ENCODE results near the gene DOLPP1. TPM values are rescaled to one million over a fixed set of nuclear protein-coding genes. Genes with fewer than 3 reads are reported as not detected.

Gene DOLPP1
- total and polyA plus RNA-seq, 4 donors, result 14.9 to 31.4 (median 20.5) TPM

DNA sequence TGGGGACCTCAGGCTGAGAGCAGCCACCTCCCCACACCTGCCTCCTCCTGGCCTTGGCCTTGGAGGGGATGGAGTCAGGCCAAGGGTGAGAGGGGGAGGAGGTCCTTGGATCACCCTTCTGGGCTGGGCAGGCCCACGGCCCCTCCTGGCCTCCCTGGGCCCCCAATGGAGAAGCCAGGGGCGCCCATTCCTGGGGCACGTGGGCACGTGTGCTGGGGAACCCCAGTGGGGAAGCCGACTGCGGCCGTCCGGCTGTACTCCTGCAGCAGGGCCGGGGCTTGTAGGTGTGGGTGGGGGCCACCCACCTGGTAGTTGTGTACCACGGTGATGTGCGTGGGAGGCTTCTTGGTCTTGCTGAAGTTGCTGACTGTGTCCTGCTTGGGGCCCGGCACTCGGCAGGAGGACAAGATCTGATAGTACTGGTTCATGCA, 21.2 kb downstream of the DOLPP1 start:
- H3K9me3 ChIP-seq (ENCODE audit: control insufficient read depth, insufficient read depth, low read length), result no peaks in the 10 kb centered on the region
- WGBS (ENCODE audit: insufficient coverage), result 97% methylated on average over 13 of the region's 13 CpGs

DNA sequence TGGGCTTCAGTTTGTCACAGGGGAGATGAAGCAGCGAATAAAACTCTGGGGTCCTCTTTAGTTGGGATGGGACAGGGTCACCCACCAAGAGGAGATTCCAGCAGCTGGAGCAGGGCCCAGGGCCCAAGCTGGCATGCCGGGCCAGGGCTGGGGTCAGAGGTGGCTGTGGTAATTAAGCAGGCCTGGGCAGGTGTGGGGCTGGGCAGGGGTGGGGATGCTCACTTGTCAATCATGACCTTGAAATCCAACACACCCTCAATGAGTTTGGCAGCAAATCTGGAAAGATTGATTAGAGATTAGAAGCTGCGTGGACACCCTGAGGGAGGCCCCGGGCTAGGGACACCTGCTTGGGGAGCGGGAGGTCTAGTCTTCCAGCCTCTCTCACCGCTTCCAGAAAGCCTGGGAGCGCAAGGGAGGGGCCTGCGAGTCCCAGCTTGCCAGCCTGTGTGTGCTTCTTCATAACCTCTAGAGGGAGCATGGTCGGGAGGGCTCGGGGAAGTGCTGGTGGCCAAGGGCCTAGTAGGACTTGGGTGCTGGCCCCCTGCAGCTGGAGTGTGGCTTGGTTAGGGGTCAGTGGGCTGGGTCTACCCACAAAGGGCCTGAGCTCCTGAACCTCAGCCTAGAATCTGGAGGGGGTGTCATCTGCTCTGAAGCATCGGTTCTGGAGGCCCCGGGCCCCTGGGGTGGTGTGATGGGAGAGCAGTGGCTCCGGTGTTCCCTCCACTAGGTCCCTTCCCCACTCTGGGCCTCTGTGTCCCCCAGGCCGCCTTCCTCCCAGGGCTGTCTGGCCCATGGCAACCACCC, 22.1 kb downstream of the DOLPP1 start:
- Histone ChIP-seq H3K36me3 (ENCODE audit: control insufficient read depth, insufficient read depth, low read length) (peaks cover 74% of the 10 kb centered on the region), H3K4me1 (ENCODE audit: control insufficient read depth, insufficient read depth, low read length) (peaks cover 4% of the 10 kb centered on the region), H3K27me3 (ENCODE audit: control insufficient read depth, insufficient read depth, low read length) (no peaks in the 10 kb centered on the region), H3K27ac (ENCODE audit: low read depth, low read length) (no peak overlapping the region), H3K4me3 (ENCODE audit: low read depth, low read length) (no peak overlapping the region), H3K9me3 (ENCODE audit: control insufficient read depth, insufficient read depth, low read length) (no peaks in the 10 kb centered on the region)
- DNase-seq (ENCODE audit: low read depth in 4 of 6, low spot score in 6 of 6), result peak in 1 of 6 donors; percentile 36
- 43% methylated on average over 11 of the region's 14 CpGs for WGBS (ENCODE audit: insufficient coverage)

More for the DNA sequence above, 21.2 kb downstream of the DOLPP1 start:
- peaks cover 4% of the 10 kb centered on the region for H3K4me1 ChIP-seq (ENCODE audit: control insufficient read depth, insufficient read depth, low read length)
- no peak for DNase-seq (ENCODE audit: low read depth in 4 of 6, low spot score in 6 of 6)
- no peaks in the 10 kb centered on the region for H3K27me3 ChIP-seq (ENCODE audit: control insufficient read depth, insufficient read depth, low read length)
- no peak overlapping the region for H3K27ac ChIP-seq (ENCODE audit: low read depth, low read length)
- no peak overlapping the region for H3K4me3 ChIP-seq (ENCODE audit: low read depth, low read length)
- peaks cover 73% of the 10 kb centered on the region for H3K36me3 ChIP-seq (ENCODE audit: control insufficient read depth, insufficient read depth, low read length)

DNA sequence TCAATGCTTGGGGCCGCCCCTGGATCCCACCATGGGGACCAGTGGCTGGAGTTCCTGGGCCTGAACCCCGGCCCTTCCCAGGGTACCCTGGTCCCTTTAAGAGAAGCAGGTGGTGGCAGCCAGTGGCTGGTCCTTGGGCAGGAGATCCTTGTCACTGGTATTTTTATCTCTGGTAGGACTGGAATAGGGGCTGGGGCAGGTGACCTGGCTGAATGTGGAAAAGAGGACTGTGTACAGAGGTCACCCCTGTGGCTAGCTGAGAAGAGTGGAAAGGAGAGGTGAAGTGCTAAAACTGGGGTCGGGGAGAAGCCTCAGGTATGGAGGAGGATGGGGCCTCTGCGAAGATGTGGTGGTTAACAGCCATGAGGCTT, 22.7 kb downstream of the DOLPP1 start:
- Histone ChIP-seq H3K27me3 (ENCODE audit: control insufficient read depth, insufficient read depth, low read length) (no peaks in the 10 kb centered on the region), H3K4me3 (ENCODE audit: low read depth, low read length) (no peak overlapping the region), H3K27ac (ENCODE audit: low read depth, low read length) (no peak overlapping the region), H3K36me3 (ENCODE audit: control insufficient read depth, insufficient read depth, low read length) (peaks cover 74% of the 10 kb centered on the region), H3K4me1 (ENCODE audit: control insufficient read depth, insufficient read depth, low read length) (peaks cover 9% of the 10 kb centered on the region), H3K9me3 (ENCODE audit: control insufficient read depth, insufficient read depth, low read length) (no peaks in the 10 kb centered on the region)
- no peak for DNase-seq (ENCODE audit: low read depth in 4 of 6, low spot score in 6 of 6)
- 90% methylated on average over 4 of the region's 4 CpGs for WGBS (ENCODE audit: insufficient coverage)

DNA sequence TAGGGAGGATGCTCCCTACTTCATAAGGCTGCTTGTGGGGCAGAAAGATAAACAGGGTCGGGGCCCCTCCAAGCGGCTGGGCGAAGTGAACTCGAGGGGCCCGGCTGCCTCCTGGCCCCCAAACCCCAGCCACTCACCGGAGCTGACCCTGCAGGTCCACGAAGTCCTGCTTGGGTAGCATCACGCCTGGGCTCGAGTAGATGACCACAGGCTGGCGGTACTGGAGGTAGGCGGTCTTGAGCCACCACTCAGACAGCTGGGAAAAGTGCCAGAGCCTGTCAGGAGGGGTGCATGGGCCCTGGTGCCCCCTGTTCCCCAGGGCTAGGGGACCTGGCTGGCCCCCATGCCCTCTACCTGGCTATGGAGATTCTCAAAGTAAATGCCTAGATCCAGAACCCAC, 23.1 kb downstream of the DOLPP1 start:
- DNase-seq (ENCODE audit: low read depth in 4 of 6, low spot score in 6 of 6), result no peak
- Histone ChIP-seq H3K9me3 (ENCODE audit: control insufficient read depth, insufficient read depth, low read length) (no peaks in the 10 kb centered on the region), H3K36me3 (ENCODE audit: control insufficient read depth, insufficient read depth, low read length) (peaks cover 76% of the 10 kb centered on the region), H3K27me3 (ENCODE audit: control insufficient read depth, insufficient read depth, low read length) (no peaks in the 10 kb centered on the region), H3K27ac (ENCODE audit: low read depth, low read length) (no peak overlapping the region), H3K4me1 (ENCODE audit: control insufficient read depth, insufficient read depth, low read length) (peaks cover 14% of the 10 kb centered on the region), H3K4me3 (ENCODE audit: low read depth, low read length) (no peak overlapping the region)
- WGBS (ENCODE audit: insufficient coverage), result 83% methylated on average over 11 of the region's 11 CpGs

DNA sequence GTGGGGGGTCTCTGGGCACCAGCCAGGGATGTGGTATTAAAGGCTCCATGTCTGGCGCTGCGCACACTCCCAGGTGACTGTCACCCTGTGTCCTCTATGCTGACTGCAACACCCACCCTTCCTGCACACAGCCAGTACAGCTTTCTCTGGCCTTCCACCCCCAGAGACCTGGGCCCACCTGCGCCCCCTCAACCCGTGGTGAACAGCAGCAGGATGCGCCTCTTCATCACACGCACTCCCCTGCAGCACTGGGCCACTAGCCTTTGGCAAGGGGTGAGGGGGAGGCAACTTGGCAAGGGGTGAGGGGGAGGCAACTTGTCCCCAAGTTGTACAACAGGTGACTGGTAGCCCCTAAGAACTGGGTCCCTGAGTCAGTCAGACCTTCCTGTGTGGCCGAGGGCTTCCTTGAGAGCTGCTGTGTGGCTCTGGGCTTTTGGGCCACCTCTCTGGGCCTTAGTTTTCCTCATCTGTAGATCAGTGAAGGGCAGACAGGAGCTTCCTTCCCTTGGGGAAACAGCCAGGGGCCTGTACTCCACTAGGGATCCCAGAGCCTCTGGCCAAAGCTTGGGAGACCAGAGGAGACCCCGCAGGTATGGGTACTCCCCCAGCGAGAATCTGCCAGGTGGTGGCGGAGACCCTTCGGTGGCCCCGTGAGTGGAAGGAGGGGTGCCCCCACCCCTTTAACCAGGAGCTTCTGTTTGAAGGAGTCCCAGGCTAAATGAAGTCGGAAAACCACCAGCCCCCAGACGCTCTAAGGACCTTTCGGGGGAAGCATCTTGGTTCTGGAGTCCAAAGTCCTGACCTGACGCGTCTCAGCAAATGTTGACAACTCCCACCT, 25.2 kb downstream of the DOLPP1 start:
- Histone ChIP-seq H3K9me3 (ENCODE audit: control insufficient read depth, insufficient read depth, low read length) (no peaks in the 10 kb centered on the region), H3K27ac (ENCODE audit: low read depth, low read length) (no peak overlapping the region), H3K4me3 (ENCODE audit: low read depth, low read length) (no peak overlapping the region), H3K36me3 (ENCODE audit: control insufficient read depth, insufficient read depth, low read length) (peaks cover 64% of the 10 kb centered on the region), H3K4me1 (ENCODE audit: control insufficient read depth, insufficient read depth, low read length) (peaks cover 24% of the 10 kb centered on the region), H3K27me3 (ENCODE audit: control insufficient read depth, insufficient read depth, low read length) (no peaks in the 10 kb centered on the region)
- WGBS (ENCODE audit: insufficient coverage), result 92% methylated on average over 12 of the region's 17 CpGs
- no peak for DNase-seq (ENCODE audit: low read depth in 4 of 6, low spot score in 6 of 6)

DNA sequence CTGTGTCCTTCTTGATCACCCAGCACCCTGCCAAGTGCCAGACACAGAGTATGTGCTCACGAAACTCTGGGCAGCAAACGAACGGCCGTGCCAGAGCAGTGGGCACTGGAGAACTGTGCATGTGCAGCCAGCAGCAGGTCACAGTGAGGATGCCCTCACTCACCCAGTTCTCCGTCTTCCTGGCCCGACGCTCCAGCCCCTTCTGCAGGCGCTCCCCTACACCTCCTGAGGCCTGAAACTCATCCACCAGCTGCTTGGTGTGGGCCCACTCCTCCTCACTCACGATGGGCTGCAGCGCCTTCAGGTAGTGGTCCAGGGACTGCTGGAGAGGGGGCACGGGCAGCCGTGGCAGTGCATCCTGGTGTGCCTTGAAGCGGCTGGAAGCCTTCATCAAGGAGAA, 26.7 kb downstream of the DOLPP1 start:
- no peak overlapping the region for H3K27ac ChIP-seq (ENCODE audit: low read depth, low read length)
- no peak for DNase-seq (ENCODE audit: low read depth in 4 of 6, low spot score in 6 of 6)
- H3K9me3 ChIP-seq (ENCODE audit: control insufficient read depth, insufficient read depth, low read length), result no peaks in the 10 kb centered on the region
- H3K36me3 ChIP-seq (ENCODE audit: control insufficient read depth, insufficient read depth, low read length), result peaks cover 56% of the 10 kb centered on the region
- peaks cover 30% of the 10 kb centered on the region for H3K4me1 ChIP-seq (ENCODE audit: control insufficient read depth, insufficient read depth, low read length)
- no peak overlapping the region for H3K4me3 ChIP-seq (ENCODE audit: low read depth, low read length)
- WGBS (ENCODE audit: insufficient coverage), result 91% methylated on average over 13 of the region's 13 CpGs
- no peaks in the 10 kb centered on the region for H3K27me3 ChIP-seq (ENCODE audit: control insufficient read depth, insufficient read depth, low read length)

DNA sequence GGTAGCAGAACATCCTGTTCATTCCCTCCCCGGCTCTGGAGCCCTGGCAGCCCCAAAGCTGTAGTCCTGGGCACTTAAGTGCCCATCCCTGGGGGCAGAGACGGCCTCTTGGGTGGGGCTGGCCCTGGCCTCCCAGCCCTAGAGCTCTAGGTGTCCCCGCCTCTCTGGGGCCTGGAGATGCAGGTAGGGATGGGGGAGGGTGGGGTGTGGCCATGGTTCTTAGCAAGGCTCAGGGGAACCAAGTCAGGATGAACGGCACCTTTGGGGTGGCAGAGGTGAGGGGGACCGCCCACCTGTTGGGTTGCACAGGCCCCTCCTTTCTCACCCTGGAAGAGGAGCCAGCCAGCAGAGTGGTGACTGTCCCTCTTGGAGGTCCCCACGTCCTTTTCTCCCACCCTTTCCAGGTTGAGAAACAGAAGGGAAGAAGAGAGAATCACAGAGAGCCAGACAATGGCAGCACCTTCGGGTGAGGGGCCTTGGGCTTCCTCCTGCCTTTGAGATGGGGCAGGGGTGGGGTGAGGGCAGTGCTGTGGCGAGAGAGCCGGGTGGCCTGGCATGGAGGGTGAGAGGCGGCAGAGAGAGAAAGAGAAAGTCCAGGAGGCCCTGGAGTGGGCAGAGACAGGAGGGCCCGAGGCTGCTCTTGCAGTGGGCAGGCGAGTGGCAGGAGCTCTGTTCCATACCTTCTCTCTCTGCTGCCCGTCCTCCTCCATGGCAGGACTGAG, 27.3 kb downstream of the DOLPP1 start:
- H3K4me3 ChIP-seq (ENCODE audit: low read depth, low read length), result no peak overlapping the region
- peaks cover 50% of the 10 kb centered on the region for H3K36me3 ChIP-seq (ENCODE audit: control insufficient read depth, insufficient read depth, low read length)
- H3K27ac ChIP-seq (ENCODE audit: low read depth, low read length), result no peak overlapping the region
- H3K27me3 ChIP-seq (ENCODE audit: control insufficient read depth, insufficient read depth, low read length), result no peaks in the 10 kb centered on the region
- WGBS (ENCODE audit: insufficient coverage), result 84% methylated on average over 11 of the region's 13 CpGs
- DNase-seq (ENCODE audit: low read depth in 4 of 6, low spot score in 6 of 6), result no peak
- no peaks in the 10 kb centered on the region for H3K9me3 ChIP-seq (ENCODE audit: control insufficient read depth, insufficient read depth, low read length)
- peaks cover 36% of the 10 kb centered on the region for H3K4me1 ChIP-seq (ENCODE audit: control insufficient read depth, insufficient read depth, low read length)

DNA sequence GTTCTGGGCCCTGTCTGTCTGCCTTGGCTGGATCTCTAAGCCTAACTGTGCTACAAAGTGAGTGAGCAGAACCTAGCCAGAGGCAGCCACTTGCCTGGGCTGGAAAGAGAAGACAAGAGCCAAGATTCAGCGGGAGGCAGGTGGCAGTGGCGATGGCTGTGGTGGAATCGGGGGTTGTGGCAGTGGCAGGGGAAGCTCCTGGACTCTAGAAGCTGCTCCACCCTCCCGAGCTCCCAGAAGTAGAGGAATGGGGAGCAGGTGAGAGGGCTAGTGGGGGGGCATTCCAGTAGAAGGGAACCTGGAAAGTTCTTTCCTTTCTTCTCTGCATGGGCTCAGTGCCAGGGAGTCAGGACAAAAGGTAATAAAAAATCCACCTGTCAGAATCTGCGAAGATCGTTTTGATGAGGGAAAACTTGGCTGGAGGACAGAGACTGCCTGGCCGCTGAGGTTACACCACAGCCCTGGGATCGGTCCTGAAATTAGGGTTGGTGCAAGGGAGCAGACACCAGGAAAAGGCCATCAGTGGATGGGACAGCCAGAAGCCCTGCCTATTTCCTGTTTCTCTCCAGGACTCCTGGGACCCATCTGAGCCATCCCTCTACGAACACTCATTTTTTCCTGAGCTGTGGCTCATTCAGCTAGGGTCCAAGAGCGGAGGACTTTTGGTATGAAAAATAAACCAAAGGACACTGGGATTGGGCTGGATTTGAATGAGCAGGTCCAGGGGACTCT, 28.1 kb downstream of the DOLPP1 start:
- 79% methylated on average over 9 of the region's 10 CpGs for WGBS (ENCODE audit: insufficient coverage)
- peaks cover 43% of the 10 kb centered on the region for H3K36me3 ChIP-seq (ENCODE audit: control insufficient read depth, insufficient read depth, low read length)

DNA sequence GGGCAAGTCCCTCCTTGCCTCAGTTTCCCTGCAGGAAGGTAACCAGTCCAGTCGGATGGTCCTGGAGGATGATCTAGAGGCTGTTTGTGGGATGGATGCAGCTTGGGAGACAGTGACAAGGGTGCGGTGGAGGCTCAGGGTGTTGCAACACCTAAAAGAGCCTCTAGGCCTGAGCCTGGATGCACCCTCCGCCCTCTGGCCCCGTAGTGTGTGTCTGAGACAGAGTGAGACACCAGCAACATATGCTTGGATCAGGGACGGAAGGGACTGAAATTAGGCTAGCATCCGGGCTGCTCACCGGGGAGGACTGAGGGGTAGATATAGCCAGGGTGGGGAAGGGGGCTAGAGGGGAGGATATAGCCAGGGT, 28.6 kb downstream of the DOLPP1 start:
- Histone ChIP-seq H3K4me3 (ENCODE audit: low read depth, low read length) (no peak overlapping the region), H3K27me3 (ENCODE audit: control insufficient read depth, insufficient read depth, low read length) (no peaks in the 10 kb centered on the region), H3K4me1 (ENCODE audit: control insufficient read depth, insufficient read depth, low read length) (peaks cover 41% of the 10 kb centered on the region), H3K36me3 (ENCODE audit: control insufficient read depth, insufficient read depth, low read length) (peaks cover 38% of the 10 kb centered on the region), H3K27ac (ENCODE audit: low read depth, low read length) (no peak overlapping the region), H3K9me3 (ENCODE audit: control insufficient read depth, insufficient read depth, low read length) (no peaks in the 10 kb centered on the region)
- no peak for DNase-seq (ENCODE audit: low read depth in 4 of 6, low spot score in 6 of 6)
- 78% methylated on average over 7 of the region's 7 CpGs for WGBS (ENCODE audit: insufficient coverage)

More for the DNA sequence above, 28.1 kb downstream of the DOLPP1 start:
- H3K4me1 ChIP-seq (ENCODE audit: control insufficient read depth, insufficient read depth, low read length), result peaks cover 41% of the 10 kb centered on the region
- no peaks in the 10 kb centered on the region for H3K9me3 ChIP-seq (ENCODE audit: control insufficient read depth, insufficient read depth, low read length)
- peak in 1 of 6 donors; percentile 25 for DNase-seq (ENCODE audit: low read depth in 4 of 6, low spot score in 6 of 6)
- no peak overlapping the region for H3K4me3 ChIP-seq (ENCODE audit: low read depth, low read length)
- no peaks in the 10 kb centered on the region for H3K27me3 ChIP-seq (ENCODE audit: control insufficient read depth, insufficient read depth, low read length)
- no peak overlapping the region for H3K27ac ChIP-seq (ENCODE audit: low read depth, low read length)
